BE2C (cell line): ENCODE measurements around the gene SERPINA6.

ENCODE experiments used
- DNase-seq: peaks from one replicate; pipeline ENCODE4 v3.0.0-alpha.2; 2020
- H3K27me3 ChIP-seq: fragments of 250-450 bp; sonication (Bioruptor Pico); 2 replicates; pipeline ENCODE4 v1.5.1; 2020; ENCODE audit warnings: mild to moderate bottlenecking
- H3K36me3 ChIP-seq: fragments of 250-450 bp; sonication (Bioruptor Pico); 2 replicates; pipeline ENCODE4 v1.5.1; 2020; ENCODE audit warnings: mild to moderate bottlenecking
- H3K4me1 ChIP-seq: fragments of 250-450 bp; sonication (Bioruptor Pico); 2 replicates; pipeline ENCODE4 v1.5.1; 2020
- H3K4me3 ChIP-seq: 2 replicates; pipeline ENCODE4 v1.5.1; 2011; ENCODE audit warnings: low read depth, low read length
- H3K9me3 ChIP-seq: fragments of 250-450 bp; sonication (Bioruptor Pico); 2 replicates; pipeline ENCODE4 v1.5.1; 2020
- CTCF ChIP-seq: IDR thresholded peaks from 2 replicates; pipeline ENCODE4 v1.5.1; 2012; ENCODE audit warnings: mild to moderate bottlenecking, low read depth, low read length

The SERPINA6 gene

GRCh38 chr14:94363151-94363624 is 40.1 kb upstream of the SERPINA6 start:
- H3K9me3 ChIP-seq: no peaks in the 10 kb centered on the region
- no peaks in the 10 kb centered on the region for H3K36me3 ChIP-seq
- TF ChIP-seq CTCF: no peak
- no peaks in the 10 kb centered on the region for H3K4me1 ChIP-seq
- DNase-seq: no peak
- no peak overlapping the region for H3K4me3 ChIP-seq
- no peaks in the 10 kb centered on the region; the same call in 1 of the 2 replicates for H3K27me3 ChIP-seq

DNA sequence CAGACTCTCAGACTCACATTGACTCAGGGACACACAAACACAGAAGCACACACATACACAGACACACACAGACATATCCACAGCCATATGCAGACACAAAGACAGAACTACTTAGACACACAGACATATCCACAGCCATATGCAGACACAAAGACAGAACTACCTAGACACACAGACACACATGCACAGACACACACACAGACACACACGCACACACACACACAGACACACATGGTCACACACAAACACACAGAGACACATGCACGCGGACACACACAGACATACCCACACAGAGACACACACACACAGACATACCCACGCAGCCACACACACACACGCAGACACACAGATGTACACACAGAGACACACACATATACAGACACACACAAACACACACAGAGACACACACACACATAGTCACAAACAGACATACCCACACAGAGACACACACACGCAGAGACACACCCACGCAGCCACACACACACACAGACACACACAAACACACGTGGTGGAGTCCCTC is 39.5 kb upstream of the SERPINA6 start:
- no peaks in the 10 kb centered on the region for H3K9me3 ChIP-seq
- H3K4me3 ChIP-seq: no peak overlapping the region
- no peaks in the 10 kb centered on the region; the same call in 1 of the 2 replicates for H3K27me3 ChIP-seq
- H3K36me3 ChIP-seq: no peaks in the 10 kb centered on the region
- DNase-seq: no peak
- no peak for TF ChIP-seq CTCF
- H3K4me1 ChIP-seq: no peaks in the 10 kb centered on the region

DNA sequence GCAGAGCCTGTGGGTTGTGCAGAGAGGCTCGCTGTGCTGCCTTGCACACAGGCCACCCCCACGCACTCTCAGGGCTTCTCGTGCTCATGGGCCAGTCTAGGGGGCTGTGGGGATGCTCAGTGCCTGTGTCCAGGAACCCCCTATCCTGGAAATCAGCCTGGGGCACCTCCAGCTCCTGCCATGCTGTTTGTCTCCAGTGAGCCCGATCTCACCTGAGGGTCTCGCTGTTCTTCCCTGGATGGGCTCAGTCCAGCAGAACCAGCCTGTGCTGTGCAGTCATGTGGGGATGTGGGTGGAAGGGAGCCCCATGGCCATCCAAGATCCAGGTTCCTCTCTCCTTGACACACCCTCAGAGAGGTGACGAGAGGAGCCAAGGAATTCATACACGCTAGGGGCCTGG is 38.5 kb upstream of the SERPINA6 start:
- no peak for TF ChIP-seq CTCF
- Histone ChIP-seq H3K4me3 (no peak overlapping the region), H3K36me3 (no peaks in the 10 kb centered on the region), H3K4me1 (no peaks in the 10 kb centered on the region), H3K9me3 (no peaks in the 10 kb centered on the region), H3K27me3 (no peaks in the 10 kb centered on the region; the same call in 1 of the 2 replicates)
- DNase-seq: no peak

- Histone ChIP-seq H3K4me3 (no peak overlapping the region), H3K27me3 (peaks cover 3% of the 10 kb centered on the region), H3K9me3 (no peaks in the 10 kb centered on the region), H3K36me3 (no peaks in the 10 kb centered on the region), H3K4me1 (no peaks in the 10 kb centered on the region)
- no peak for DNase-seq
- no peak for TF ChIP-seq CTCF
Observed at GRCh38 chr14:94360945-94361565, 37.9 kb upstream of the SERPINA6 start.

DNA sequence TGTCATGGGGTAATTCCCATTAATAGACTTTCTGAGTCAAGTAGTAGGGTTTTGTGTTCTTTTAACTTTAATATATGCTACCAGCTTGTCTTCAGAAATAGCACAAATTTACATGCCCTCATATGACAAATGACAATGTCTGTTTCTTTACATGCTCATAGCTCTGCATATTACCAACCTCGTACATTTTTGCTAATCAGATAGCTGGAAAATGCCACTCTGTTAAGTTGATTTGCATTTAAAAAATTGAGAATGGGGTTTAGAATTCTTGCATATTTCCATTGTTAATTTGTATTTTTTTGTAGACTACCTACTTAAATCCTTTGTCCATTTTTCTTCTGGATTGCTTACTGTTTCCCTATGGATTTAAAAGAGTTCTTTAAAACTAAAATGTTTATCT is 34.0 kb upstream of the SERPINA6 start:
- no peak overlapping the region for H3K4me3 ChIP-seq
- peaks cover 15% of the 10 kb centered on the region for H3K27me3 ChIP-seq
- H3K4me1 ChIP-seq: no peaks in the 10 kb centered on the region
- no peaks in the 10 kb centered on the region for H3K36me3 ChIP-seq
- H3K9me3 ChIP-seq: no peaks in the 10 kb centered on the region
- no peak for TF ChIP-seq CTCF
- no peak for DNase-seq

- Histone ChIP-seq H3K36me3 (no peaks in the 10 kb centered on the region), H3K9me3 (no peaks in the 10 kb centered on the region), H3K27me3 (peaks cover 15% of the 10 kb centered on the region), H3K4me3 (no peak overlapping the region), H3K4me1 (no peaks in the 10 kb centered on the region)
- no peak for DNase-seq
- no peak for TF ChIP-seq CTCF
Observed at GRCh38 chr14:94356379-94357056, 33.4 kb upstream of the SERPINA6 start.
